Neural cell (in vitro differentiated cells): ENCODE data around the gene PKDCC. TPM values are rescaled to one million over a fixed set of nuclear protein-coding genes. Genes with fewer than 3 reads are reported as not detected.

ENCODE experiments used
- H2AFZ ChIP-seq: fragments of 200-600, 300-800 bp; sonication (generic), shearing (Covaris generic); 2 replicates; pipeline ENCODE4 v1.6.0; 2014; ENCODE audit warnings: low read depth, mild to moderate bottlenecking, antibody characterized with exemption, low read length, moderate library complexity
- H3F3A ChIP-seq: fragments of 200-600 bp; shearing (Covaris generic); 2 replicates; pipeline ENCODE4 v1.6.1; 2016; ENCODE audit warnings: mild to moderate bottlenecking, moderate library complexity, mixed read lengths, antibody characterized with exemption, low read length; ENCODE audit not compliant: insufficient read depth, poor library complexity, severe bottlenecking
- H3K27ac ChIP-seq: fragments of 200-600, 300-800 bp; sonication (generic), shearing (Covaris generic); 2 replicates; pipeline ENCODE4 v1.5.1; 2014; ENCODE audit warnings: mild to moderate bottlenecking, low read length, moderate library complexity
- H3K27me3 ChIP-seq: fragments of 300-800, 200-600 bp; sonication (generic), shearing (Covaris generic); 2 replicates; pipeline ENCODE4 v1.6.0; 2014; ENCODE audit warnings: mild to moderate bottlenecking, low read depth, low read length, moderate library complexity; ENCODE audit not compliant: insufficient read depth
- H3K36me3 ChIP-seq: fragments of 300-800, 200-600 bp; sonication (generic), shearing (Covaris generic); 2 replicates; pipeline ENCODE4 v1.5.1; 2014; ENCODE audit warnings: mild to moderate bottlenecking, antibody characterized with exemption, low read length, moderate library complexity; ENCODE audit not compliant: insufficient read depth
- H3K4me2 ChIP-seq: fragments of 300-800, 200-600 bp; sonication (generic), shearing (Covaris generic); 2 replicates; pipeline ENCODE4 v1.6.0; 2014; ENCODE audit warnings: mild to moderate bottlenecking, low read length
- H3K4me3 ChIP-seq: fragments of 300-800, 200-600 bp; sonication (generic), shearing (Covaris generic); 2 replicates; pipeline ENCODE4 v1.5.1; 2014; ENCODE audit warnings: mild to moderate bottlenecking, low read length, moderate library complexity
- H3K79me2 ChIP-seq: fragments of 200-600 bp; shearing (Covaris generic); replicated peaks from 2 replicates; pipeline ENCODE4 v1.6.0; 2014; ENCODE audit warnings: mild to moderate bottlenecking, low read length, moderate library complexity; ENCODE audit not compliant: insufficient read depth
- H3K9ac ChIP-seq: fragments of 300-800, 200-600 bp; sonication (generic), shearing (Covaris generic); 2 replicates; pipeline ENCODE4 v1.6.1; 2016; ENCODE audit warnings: mild to moderate bottlenecking, low read length, mixed read lengths
- H3K9me2 ChIP-seq: fragments of 200-600 bp; shearing (Covaris generic); 2 replicates; pipeline ENCODE4 v1.6.1; 2016; ENCODE audit warnings: mild to moderate bottlenecking, low read length, mixed read lengths; ENCODE audit not compliant: insufficient read depth
- H3K9me3 ChIP-seq: fragments of 200-600, 300-800 bp; sonication (generic), shearing (Covaris generic); 2 replicates; pipeline ENCODE4 v1.6.1; 2016; ENCODE audit warnings: mild to moderate bottlenecking, mixed run types, low read length, moderate library complexity, mixed read lengths
- H4K20me1 ChIP-seq: fragments of 200-600 bp; shearing (Covaris generic); 2 replicates; pipeline ENCODE4 v1.6.1; 2016; ENCODE audit warnings: mild to moderate bottlenecking, mixed run types; ENCODE audit not compliant: insufficient read depth
- EP300 ChIP-seq: fragments of 450-650 bp; conservative IDR thresholded peaks from 2 replicates; pipeline ENCODE4 v1.6.1; 2014; ENCODE audit warnings: antibody characterized with exemption, mild to moderate bottlenecking, moderate library complexity; ENCODE audit not compliant: poor library complexity, severe bottlenecking
- EZH2 ChIP-seq: fragments of 200-600, 300-800 bp; shearing (Covaris generic), sonication (generic); IDR thresholded peaks from 2 replicates; pipeline ENCODE4 v1.6.1; 2014; ENCODE audit warnings: antibody characterized with exemption, low read length, borderline replicate concordance, mild to moderate bottlenecking; ENCODE audit not compliant: insufficient read depth, poor library complexity, severe bottlenecking
- MXI1 ChIP-seq: fragments of 450-650 bp; conservative IDR thresholded peaks from 2 replicates; pipeline ENCODE4 v1.6.1; 2014; ENCODE audit warnings: antibody characterized with exemption, mild to moderate bottlenecking; ENCODE audit not compliant: poor library complexity, severe bottlenecking
- POLR2AphosphoS5 ChIP-seq: IDR thresholded peaks from 2 replicates; pipeline ENCODE4 v1.6.1; 2012
- RAD21 ChIP-seq: fragments of 450-650 bp; conservative IDR thresholded peaks from 2 replicates; pipeline ENCODE4 v1.6.1; 2014; ENCODE audit warnings: antibody characterized with exemption, mild to moderate bottlenecking, moderate library complexity
- TAF1 ChIP-seq: IDR thresholded peaks from 2 replicates; pipeline ENCODE4 v1.6.1; 2012; ENCODE audit warnings: low read depth
- polyA plus RNA-seq: library from polyadenylated mRNA; depleted of rRNA; stranded (reverse); fragments of >200 nt; gene quantifications from 2 replicates; pipeline ENCODE4 v1.2.3, GENCODE V29; 2014
- TF ChIP-seq, protein P1 (sequence below): fragments of 450-650 bp; IDR thresholded peaks from 2 replicates; pipeline ENCODE4 v1.5.1; 2014; ENCODE audit warnings: antibody characterized with exemption, mild to moderate bottlenecking, moderate library complexity; ENCODE audit not compliant: poor library complexity, severe bottlenecking
- TF ChIP-seq, protein P2 (sequence below): IDR thresholded peaks from 2 replicates; pipeline ENCODE4 v1.6.1; 2012; ENCODE audit warnings: borderline replicate concordance

Gene PKDCC
- polyA plus RNA-seq, 1 donor from 2014 or later = 37.4 TPM

DNA sequence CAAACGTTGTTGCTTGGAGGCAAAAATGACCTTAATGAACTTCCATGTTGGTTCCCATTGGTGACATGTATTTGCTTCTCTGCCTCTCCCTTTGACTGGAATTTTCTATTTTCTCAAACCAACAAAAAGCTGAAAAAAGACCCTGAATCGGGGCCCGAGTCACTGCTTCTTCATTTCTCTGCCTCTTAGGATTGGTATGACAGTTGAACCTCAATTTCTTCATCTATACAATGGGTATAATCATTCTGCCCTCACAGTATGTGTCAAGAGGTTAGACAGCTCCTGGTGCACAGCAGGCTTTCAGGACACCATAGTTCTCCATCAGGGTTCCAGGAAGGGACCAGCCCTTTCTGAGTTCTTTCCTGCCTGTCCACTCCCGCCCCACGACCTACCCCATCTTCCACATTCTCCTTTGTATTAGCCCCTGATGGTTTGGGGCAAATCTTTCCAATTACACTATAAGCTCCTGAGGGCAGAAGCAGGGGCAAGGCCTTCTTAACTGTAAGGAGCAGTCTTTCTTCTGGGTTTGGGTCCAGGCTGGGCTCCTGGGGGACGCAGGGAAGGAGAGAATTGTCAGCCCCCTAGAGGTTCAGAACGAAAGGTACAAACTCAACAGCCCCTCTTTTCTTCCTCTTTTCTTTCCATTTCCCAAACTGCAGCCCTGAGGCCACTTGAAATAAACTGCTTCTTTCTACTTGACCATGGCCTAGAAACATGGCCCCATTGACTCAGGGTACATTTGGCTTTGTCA, 6.3 kb upstream of the PKDCC start:
- Histone ChIP-seq H3K27ac (no peak overlapping the region), H3K4me2 (no peak overlapping the region), H3K36me3 (no peaks in the 10 kb centered on the region), H3F3A (no peaks in the 10 kb centered on the region), H4K20me1 (no peaks in the 10 kb centered on the region), H3K9me3 (no peaks in the 10 kb centered on the region), H3K4me3 (no peak overlapping the region), H3K27me3 (no peaks in the 10 kb centered on the region), H2AFZ (no peak overlapping the region), H3K9ac (no peak overlapping the region), H3K9me2 (no peaks in the 10 kb centered on the region), H3K79me2 (no peaks in the 10 kb centered on the region)
- TF ChIP-seq EP300 = no peak
- no peak for TF ChIP-seq POLR2AphosphoS5
- TF ChIP-seq, protein P1, sequence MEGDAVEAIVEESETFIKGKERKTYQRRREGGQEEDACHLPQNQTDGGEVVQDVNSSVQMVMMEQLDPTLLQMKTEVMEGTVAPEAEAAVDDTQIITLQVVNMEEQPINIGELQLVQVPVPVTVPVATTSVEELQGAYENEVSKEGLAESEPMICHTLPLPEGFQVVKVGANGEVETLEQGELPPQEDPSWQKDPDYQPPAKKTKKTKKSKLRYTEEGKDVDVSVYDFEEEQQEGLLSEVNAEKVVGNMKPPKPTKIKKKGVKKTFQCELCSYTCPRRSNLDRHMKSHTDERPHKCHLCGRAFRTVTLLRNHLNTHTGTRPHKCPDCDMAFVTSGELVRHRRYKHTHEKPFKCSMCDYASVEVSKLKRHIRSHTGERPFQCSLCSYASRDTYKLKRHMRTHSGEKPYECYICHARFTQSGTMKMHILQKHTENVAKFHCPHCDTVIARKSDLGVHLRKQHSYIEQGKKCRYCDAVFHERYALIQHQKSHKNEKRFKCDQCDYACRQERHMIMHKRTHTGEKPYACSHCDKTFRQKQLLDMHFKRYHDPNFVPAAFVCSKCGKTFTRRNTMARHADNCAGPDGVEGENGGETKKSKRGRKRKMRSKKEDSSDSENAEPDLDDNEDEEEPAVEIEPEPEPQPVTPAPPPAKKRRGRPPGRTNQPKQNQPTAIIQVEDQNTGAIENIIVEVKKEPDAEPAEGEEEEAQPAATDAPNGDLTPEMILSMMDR = no peak
- no peak for TF ChIP-seq TAF1
- no peak for TF ChIP-seq RAD21
- TF ChIP-seq MXI1 = no peak

- no peak for TF ChIP-seq EZH2
- TF ChIP-seq, protein P1 = no peak
- TF ChIP-seq, protein P2, sequence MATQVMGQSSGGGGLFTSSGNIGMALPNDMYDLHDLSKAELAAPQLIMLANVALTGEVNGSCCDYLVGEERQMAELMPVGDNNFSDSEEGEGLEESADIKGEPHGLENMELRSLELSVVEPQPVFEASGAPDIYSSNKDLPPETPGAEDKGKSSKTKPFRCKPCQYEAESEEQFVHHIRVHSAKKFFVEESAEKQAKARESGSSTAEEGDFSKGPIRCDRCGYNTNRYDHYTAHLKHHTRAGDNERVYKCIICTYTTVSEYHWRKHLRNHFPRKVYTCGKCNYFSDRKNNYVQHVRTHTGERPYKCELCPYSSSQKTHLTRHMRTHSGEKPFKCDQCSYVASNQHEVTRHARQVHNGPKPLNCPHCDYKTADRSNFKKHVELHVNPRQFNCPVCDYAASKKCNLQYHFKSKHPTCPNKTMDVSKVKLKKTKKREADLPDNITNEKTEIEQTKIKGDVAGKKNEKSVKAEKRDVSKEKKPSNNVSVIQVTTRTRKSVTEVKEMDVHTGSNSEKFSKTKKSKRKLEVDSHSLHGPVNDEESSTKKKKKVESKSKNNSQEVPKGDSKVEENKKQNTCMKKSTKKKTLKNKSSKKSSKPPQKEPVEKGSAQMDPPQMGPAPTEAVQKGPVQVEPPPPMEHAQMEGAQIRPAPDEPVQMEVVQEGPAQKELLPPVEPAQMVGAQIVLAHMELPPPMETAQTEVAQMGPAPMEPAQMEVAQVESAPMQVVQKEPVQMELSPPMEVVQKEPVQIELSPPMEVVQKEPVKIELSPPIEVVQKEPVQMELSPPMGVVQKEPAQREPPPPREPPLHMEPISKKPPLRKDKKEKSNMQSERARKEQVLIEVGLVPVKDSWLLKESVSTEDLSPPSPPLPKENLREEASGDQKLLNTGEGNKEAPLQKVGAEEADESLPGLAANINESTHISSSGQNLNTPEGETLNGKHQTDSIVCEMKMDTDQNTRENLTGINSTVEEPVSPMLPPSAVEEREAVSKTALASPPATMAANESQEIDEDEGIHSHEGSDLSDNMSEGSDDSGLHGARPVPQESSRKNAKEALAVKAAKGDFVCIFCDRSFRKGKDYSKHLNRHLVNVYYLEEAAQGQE = no peak
- H3K9ac ChIP-seq = no peak overlapping the region
- H3K4me2 ChIP-seq = no peak overlapping the region
- H3K27me3 ChIP-seq = peaks cover 3% of the 10 kb centered on the region
- no peak overlapping the region for H2AFZ ChIP-seq
- H4K20me1 ChIP-seq = no peaks in the 10 kb centered on the region
- H3K4me3 ChIP-seq = no peak overlapping the region
- H3K9me3 ChIP-seq = no peaks in the 10 kb centered on the region
- no peaks in the 10 kb centered on the region for H3F3A ChIP-seq
- no peaks in the 10 kb centered on the region for H3K9me2 ChIP-seq
- no peaks in the 10 kb centered on the region for H3K79me2 ChIP-seq
- H3K27ac ChIP-seq = no peak overlapping the region
- H3K36me3 ChIP-seq = no peaks in the 10 kb centered on the region
These were observed 5.0 kb upstream of the PKDCC start for GRCh38 chr2:42042631-42043355.
